GM18499 (cell line): ENCODE measurements around the gene TMEM138.

Experiments used
- ATAC-seq: cut with Tn5 transposase; IDR thresholded peaks from one replicate; pipeline ENCODE4 v1.9.1; 2021; ENCODE audit warnings: moderate number of reproducible peaks; ENCODE audit not compliant: insufficient read depth, unreplicated experiment

TMEM138 gene

GRCh38 chr11:61340979-61341378 lies 21.2 kb upstream of the TMEM138 start:
- ATAC-seq: no peak

- no peak for ATAC-seq
These were observed 20.5 kb upstream of the TMEM138 start for GRCh38 chr11:61341706-61342105.

GRCh38 chr11:61342207-61342803 lies 19.9 kb upstream of the TMEM138 start:
- no peak for ATAC-seq

GRCh38 chr11:61343792-61344745 lies 18.1 kb upstream of the TMEM138 start:
- ATAC-seq: no peak

GRCh38 chr11:61345170-61345610 lies 17.0 kb upstream of the TMEM138 start:
- no peak for ATAC-seq

- no peak for ATAC-seq
These were observed 16.0 kb upstream of the TMEM138 start for GRCh38 chr11:61345954-61346843.

- ATAC-seq: no peak
These were observed 14.2 kb upstream of the TMEM138 start for GRCh38 chr11:61347916-61348461.

- no peak for ATAC-seq
These were observed 12.9 kb upstream of the TMEM138 start for GRCh38 chr11:61349189-61349751.

- ATAC-seq: no peak
These were observed 12.3 kb upstream of the TMEM138 start for GRCh38 chr11:61349916-61350315.

- no peak for ATAC-seq
These were observed 11.8 kb upstream of the TMEM138 start for GRCh38 chr11:61350336-61350735.

GRCh38 chr11:61350803-61351202 lies 11.4 kb upstream of the TMEM138 start:
- ATAC-seq: no peak

GRCh38 chr11:61352038-61352437 lies 10.1 kb upstream of the TMEM138 start:
- ATAC-seq: no peak

- ATAC-seq: no peak
These were observed 8.8 kb upstream of the TMEM138 start for GRCh38 chr11:61353131-61354067.

- ATAC-seq: no peak
These were observed 8.0 kb upstream of the TMEM138 start for GRCh38 chr11:61354208-61354607.

- no peak for ATAC-seq
These were observed 5.5 kb upstream of the TMEM138 start for GRCh38 chr11:61356706-61357105.

GRCh38 chr11:61357233-61357893 lies 4.8 kb upstream of the TMEM138 start:
- peak; percentile 35 for ATAC-seq

GRCh38 chr11:61357894-61358239 lies 4.3 kb upstream of the TMEM138 start:
- no peak for ATAC-seq

GRCh38 chr11:61358566-61358965 lies 3.6 kb upstream of the TMEM138 start:
- no peak for ATAC-seq

- no peak for ATAC-seq
These were observed 2.7 kb upstream of the TMEM138 start for GRCh38 chr11:61359516-61359915.
